Germinal center (tissue), 1 donor: Measurements from ENCODE around the gene TEX264.
A peak's percentile ranks its signal among the peaks of the same experiment; 100 is the strongest.
"Not testable (repeated sequence)": the region's sequence is repeated elsewhere in the genome, so short reads cannot be mapped to it uniquely, and the experiment has no call there.

Experiments used
- DNase-seq: peaks from one replicate; pipeline ENCODE4 v3.0.0; 2012; ENCODE audit warnings: mixed read lengths, low spot score

Gene TEX264

GRCh38 chr3:51670823-51671733 lies at the start of gene TEX264:
Gene TEX264, plus strand, starts transcription at chr3:51671252. Its CDS starts 3,053 bp downstream, at chr3:51674305.
- peak; percentile 98 for DNase-seq

- DNase-seq, result no peak
Measured at GRCh38 chr3:51622413-51622812, 48.6 kb upstream of the TEX264 start.

- no peak for DNase-seq
Measured at GRCh38 chr3:51622868-51623267, 48.2 kb upstream of the TEX264 start.

- DNase-seq, result no peak
Measured at GRCh38 chr3:51630513-51630912, 40.5 kb upstream of the TEX264 start.

- no peak for DNase-seq
Measured at GRCh38 chr3:51637144-51637940, 33.7 kb upstream of the TEX264 start.

- peak; percentile 62 for DNase-seq
Measured at GRCh38 chr3:51637941-51638471, 33.0 kb upstream of the TEX264 start.

GRCh38 chr3:51642462-51642861 lies 28.6 kb upstream of the TEX264 start:
- DNase-seq, result no peak

GRCh38 chr3:51646091-51646490 lies 25.0 kb upstream of the TEX264 start:
- no peak for DNase-seq

- not testable (repeated sequence) for DNase-seq
Measured at GRCh38 chr3:51652103-51652502, 18.9 kb upstream of the TEX264 start.

GRCh38 chr3:51653409-51653808 lies 17.6 kb upstream of the TEX264 start:
- not testable (repeated sequence) for DNase-seq

GRCh38 chr3:51657234-51657633 lies 13.8 kb upstream of the TEX264 start:
- DNase-seq, result no peak

GRCh38 chr3:51659942-51660341 lies 11.1 kb upstream of the TEX264 start:
- DNase-seq, result no peak

GRCh38 chr3:51662456-51662855 lies 8.6 kb upstream of the TEX264 start:
- DNase-seq, result no peak

GRCh38 chr3:51668756-51669155 lies 2.3 kb upstream of the TEX264 start:
- DNase-seq, result no peak

GRCh38 chr3:51669241-51670052 lies 1.6 kb upstream of the TEX264 start:
- DNase-seq, result peak; percentile 76

- no peak for DNase-seq
Measured at GRCh38 chr3:51670053-51670822, 814 bp upstream of the TEX264 start.

- DNase-seq, result peak; percentile 70
Measured at GRCh38 chr3:51671734-51672475, 853 bp downstream of the TEX264 start.

GRCh38 chr3:51673181-51673801 lies 2.2 kb downstream of the TEX264 start:
- no peak for DNase-seq

- DNase-seq, result no peak
Measured at GRCh38 chr3:51673802-51674654, 3.0 kb downstream of the TEX264 start.
